ENCODE measurements around the gene PROX1.

The PROX1 gene

GRCh38 chr1:214002060-214002459 is 14.3 kb downstream of the PROX1 start:
- DNase-seq = no peak

DNA sequence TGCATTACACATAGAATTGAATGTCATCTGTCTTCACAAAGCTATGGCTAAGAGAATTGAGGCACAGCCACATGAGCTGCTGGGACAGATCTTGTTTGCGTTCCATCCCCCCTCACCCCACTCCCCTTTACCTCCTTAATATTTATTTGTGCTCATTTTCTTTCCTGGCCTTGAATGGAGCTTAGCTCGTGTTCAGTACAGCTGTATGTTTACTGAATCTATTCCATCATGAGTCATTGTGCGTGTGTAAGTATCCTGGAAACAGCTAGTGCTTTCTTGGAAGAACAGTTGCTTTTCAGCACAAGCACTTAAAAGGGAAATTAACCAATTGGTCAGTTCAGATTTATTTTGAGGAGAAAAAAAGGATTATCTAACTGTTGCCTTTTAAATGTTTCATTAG is 14.7 kb downstream of the PROX1 start:
- no peak for DNase-seq

DNA sequence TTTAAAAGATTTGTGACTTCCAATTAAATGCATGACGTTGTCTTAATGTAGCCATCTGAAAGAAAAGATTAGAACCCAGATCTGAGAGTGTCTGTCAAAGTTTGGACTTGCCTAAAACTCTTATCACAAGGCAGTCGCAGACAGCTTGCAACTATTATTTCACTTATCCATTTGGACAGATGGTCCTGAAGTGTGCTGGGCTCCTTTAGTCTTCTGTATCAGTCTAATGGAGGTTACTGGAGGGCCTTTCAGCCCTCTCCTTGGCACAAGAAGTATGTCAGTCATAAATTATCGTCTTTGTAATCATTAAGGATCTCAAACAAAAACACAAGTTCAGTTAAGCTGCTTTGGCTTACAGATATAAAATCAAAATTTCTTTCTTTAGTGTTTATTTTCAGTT is 15.5 kb downstream of the PROX1 start:
- DNase-seq = no peak

DNA sequence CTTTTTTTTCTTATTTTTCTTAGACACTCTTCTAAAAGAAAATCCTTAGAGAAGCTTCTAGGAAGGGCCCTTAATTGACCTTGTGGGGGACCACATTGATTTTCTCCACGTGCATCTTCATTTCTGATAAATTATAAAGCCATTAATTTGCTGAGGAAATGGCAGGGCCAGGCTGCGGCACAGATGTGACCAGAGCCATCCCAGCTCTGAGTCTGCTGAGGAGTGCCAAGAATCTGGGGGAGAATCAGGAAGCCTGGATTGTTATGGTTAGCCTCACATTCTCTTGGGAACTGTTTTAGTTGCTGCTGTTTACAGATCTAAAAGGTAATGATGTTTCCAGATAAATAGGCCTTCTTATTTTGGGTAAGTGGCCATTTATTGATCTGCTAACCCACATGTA is 16.2 kb downstream of the PROX1 start:
- no peak for DNase-seq

- DNase-seq = no peak
Observed at GRCh38 chr1:214004795-214005194, 17.0 kb downstream of the PROX1 start.

DNA sequence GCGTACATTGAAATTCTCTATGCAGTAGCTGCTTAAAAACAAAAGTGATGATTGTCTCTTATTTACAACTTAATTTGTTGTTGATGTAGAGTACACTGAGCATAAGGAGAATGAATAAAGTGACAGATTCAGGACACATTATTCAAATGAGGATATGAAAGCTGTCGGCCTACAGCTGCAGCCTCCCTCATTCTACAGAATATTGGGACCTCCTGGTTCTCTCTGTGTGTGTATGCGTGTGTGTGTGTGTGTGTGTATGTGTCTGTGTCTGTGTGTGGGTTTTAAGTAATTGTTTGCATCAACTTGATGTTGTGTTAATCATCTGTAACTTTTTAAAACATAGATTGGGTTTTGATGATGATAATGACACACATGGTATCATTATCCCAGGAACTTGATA is 17.9 kb downstream of the PROX1 start:
- no peak for DNase-seq

- no peak for DNase-seq
Observed at GRCh38 chr1:214006845-214007244, 19.1 kb downstream of the PROX1 start.

GRCh38 chr1:214008347-214008746 is 20.6 kb downstream of the PROX1 start:
- no peak for DNase-seq

DNA sequence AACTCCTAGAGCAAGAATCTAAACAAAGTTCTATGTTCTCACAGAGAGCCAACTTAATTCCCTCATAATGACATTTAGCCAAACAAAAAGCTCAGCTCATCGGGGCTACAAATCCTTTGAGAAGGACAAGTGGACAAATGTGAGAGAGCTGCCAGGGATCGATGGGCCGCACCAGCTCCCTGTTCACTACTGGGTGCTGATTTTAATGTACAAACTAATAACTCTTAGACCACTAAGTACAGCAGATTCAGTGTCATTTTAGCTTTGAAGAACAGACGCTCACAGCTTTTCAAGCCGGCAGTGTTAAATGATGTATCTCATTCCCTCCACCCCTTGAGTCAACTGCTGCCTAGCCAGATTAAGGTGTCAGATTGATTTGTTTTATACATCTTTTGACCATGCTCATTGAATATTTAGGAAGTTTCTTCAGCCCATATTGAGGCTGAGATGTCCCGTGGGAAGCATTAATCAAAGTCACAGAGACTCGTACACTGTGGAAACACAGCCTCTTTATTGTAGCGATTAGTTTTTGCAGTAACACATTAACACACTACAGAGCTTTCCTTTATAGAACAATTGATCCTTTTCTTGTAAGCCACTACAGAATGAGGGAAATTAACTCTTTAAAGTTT is 21.1 kb downstream of the PROX1 start:
- DNase-seq = no peak

DNA sequence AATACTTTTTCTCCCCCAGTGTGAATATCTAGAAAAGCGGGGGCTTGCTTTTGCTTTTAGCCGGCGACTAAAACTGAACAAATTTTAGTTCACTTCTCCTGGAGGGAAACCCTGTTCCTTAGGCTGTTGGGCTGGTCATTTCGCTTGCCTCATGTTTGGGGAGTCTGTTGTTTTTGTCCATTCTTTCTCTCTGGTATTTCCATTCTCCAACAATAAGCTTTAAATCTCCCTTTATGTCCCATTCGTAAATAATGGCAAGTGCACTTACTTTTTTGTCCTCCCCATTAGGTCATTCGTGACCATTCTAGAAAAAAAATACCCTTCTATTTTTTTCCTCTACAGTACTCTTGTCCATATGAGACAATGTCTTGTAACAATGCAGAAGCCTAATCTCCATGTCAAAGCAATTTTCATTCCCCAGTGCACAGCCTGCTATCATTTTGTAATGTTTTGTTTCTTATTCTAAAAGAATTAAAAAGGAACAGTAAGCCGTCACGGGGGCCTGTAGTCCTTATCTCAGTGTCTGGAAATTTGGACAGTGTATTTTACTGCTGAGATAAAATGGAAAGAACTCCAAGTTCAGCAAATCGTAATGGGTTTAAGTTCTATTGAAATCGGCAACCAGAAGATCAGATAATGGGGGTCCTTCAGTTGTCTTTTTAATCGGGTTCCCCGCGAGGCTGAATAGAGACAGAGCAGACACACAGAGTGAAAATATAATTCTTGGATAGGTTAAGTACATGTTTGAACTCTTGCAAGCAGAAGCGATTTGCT is 21.8 kb downstream of the PROX1 start:
- no peak for DNase-seq

DNA sequence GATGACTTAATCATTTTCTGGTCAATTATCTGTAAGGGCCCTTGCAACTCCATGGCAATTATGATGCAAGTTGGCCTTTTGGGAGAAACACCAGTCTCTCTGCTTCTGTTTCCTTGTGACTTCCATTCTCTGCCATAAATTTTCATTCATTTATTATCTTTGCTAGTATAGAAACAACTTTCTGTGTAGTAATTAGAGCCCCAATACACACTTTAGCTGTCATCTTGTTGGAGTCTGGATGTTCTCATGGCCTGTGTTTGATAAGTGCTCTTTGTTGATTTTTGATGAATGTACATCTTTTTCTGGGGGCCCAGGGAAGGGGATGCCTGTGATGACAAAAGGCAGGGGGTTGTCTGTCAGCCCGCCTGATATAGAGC is 22.4 kb downstream of the PROX1 start:
- no peak for DNase-seq

DNA sequence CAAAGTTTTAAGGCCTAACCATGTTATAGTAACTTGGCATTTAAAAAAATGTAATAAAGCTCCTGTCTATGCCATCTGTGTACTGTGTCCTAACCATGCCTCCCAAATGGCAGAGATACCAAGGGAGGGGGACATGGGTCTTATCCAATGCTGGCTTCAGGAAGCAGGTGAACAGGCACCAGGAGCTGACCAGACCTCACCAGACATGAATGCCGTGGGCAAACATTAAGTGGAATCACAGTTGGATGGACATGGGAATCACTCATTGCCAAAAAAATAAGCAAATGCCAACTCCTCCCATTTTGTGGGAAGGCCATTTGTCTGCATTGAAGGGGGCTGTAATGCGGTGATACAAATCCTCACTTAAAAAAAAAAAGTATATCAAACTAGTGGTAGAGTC is 22.9 kb downstream of the PROX1 start:
- DNase-seq = no peak

DNA sequence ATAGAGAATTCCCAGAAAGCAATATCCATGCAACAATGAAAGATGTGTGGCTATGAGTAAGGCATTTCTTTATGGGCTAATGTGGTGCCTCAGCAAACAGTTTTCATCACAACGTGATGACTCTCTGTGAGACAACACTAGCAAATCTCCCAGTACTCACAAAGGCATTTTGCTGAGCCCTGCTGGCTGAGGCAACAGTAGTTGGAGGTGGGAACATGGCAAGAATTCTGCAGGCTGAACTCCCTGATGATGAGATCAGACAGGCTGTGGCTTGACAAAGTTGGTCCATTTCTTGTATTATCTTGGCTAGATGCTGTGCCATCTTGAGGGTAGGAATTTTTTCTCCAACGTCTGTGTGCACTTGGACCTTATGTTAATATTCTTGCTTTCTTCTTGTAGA is 24.6 kb downstream of the PROX1 start:
- no peak for DNase-seq

DNA sequence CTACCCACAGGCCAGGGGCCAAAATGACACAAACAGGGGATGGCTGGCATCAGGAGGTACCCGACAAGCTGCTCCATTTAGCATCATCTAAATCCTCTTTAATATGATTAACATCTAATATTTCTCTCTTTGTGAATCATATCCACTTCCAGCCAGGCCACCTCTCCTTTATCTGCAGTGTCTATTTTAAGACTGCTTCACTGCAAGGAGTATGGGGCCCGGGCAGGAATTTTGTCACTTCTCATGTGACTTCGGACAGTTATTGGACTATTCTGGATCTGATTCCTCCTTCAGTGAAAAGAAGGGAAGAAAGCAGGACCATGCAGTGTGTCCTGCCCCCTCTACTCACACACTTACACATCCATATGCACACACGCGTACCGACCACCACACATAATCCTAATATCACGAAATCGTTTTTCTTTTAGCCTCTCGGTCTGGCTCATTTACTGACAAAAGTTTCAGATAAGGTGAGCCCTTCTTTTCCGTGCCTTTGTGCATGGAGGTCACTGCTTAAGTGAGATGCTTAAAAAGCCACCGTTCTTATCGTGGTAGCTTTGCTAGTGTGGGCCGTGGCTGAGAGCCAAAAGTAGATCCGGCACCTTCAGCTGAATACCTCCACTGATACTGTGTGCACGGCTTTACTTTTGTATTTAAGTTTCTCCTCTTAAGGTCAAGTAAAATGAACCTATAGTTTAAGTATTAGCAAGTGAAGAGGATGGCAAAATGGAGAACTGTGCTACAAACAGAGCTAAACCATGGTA is 26.0 kb downstream of the PROX1 start:
- no peak for DNase-seq

- DNase-seq = no peak
Observed at GRCh38 chr1:214014730-214015129, 27.0 kb downstream of the PROX1 start.

- no peak for DNase-seq
Observed at GRCh38 chr1:214017191-214017982, 29.6 kb downstream of the PROX1 start.

DNA sequence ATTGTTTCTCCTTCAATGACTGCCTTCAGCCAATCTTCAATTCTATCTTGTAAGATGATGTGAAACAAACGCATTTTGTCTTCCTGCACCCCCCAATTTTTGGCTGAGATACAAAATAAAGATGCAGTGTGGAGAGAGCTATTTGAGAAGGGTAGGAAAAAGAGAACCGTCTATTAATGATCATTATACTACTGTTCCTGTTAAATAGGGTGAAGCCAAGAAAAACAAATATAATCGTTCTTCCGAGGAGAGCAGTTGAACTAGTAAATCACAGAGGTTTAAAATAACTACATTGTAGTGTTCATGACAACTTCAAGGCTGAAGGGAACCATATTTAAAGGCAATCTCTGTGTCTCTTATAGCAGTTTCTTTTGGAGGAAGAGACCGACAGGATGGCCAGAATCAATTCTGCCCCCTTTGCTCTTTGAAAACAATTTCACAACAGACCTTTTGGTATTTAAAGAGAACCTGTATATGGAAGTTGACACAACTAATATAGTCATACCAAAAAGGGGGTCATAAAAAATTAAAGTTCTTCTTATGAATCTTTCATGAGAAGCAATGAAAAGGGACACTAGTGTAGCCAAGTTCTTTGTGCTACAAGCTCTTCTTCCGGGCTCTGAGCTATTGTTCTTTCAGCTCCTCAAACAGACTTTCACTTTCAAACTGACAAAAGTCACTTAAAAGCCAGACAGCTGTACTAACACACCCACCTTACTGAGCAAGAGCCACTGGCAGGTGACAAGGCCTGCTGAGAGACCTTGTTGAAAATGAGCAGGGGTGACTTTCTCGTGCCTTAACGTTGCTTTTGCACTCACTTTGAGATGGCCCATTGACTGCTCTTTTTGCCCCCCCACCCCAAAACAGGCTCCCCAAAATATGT is 30.9 kb downstream of the PROX1 start:
- DNase-seq = no peak

- no peak for DNase-seq
Observed at GRCh38 chr1:214019499-214019898, 31.7 kb downstream of the PROX1 start.

DNA sequence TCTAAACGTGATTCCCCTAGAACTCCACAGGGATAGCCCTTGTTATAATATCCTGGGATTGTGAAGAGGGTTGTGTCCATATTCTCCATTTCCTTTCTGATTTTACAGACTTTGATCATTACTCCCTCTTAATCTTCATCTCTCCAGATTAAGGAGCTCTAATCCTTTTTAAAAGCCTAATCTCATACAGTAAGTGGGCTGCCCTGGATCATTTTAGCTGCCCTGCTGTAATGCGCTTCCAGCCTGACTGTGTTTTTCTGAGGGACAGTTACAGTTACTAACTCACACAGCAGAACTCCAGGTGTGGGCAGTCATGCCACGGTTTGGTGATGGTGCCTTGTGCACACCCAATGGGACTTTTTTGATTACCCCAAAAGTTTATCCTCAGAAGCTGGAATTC is 33.5 kb downstream of the PROX1 start:
- no peak for DNase-seq

GRCh38 chr1:214022229-214022791 is 34.5 kb downstream of the PROX1 start:
- DNase-seq = no peak

DNA sequence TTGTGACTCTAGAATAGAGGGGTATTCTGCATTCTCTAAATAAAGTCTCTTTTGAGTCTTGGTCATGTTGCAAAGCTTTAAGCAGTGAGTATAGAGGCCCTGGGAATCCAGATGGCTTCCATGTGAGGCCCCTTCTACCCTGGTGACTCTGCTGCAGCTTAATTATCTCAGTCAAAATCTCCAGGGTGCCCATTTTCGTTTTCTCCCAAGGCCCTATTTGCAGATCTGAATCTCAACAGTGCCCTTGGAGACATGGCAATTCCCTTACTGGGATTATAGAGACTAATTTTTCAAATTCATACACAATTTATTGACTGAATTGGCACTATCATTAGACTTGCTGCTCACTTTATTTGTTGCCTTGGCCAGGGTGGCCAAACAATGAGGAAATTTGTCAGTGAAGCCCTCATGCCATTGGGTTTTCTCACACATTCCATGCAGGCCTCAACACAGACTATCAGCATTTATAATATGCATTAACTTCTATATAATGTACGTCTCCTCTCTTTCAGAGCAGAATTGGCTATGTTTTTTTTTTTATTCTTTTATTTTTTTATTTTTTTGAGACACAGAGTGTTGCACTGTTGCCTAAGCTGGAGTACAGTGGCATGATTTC is 35.1 kb downstream of the PROX1 start:
- no peak for DNase-seq
